Amniotic epithelial cell (primary cell): ENCODE data around the gene RAB3C.

Source experiments
- DNase-seq: peaks from one replicate; pipeline ENCODE4 v3.0.0-alpha.2; 2010; ENCODE audit warnings: low read depth

RAB3C gene

DNA sequence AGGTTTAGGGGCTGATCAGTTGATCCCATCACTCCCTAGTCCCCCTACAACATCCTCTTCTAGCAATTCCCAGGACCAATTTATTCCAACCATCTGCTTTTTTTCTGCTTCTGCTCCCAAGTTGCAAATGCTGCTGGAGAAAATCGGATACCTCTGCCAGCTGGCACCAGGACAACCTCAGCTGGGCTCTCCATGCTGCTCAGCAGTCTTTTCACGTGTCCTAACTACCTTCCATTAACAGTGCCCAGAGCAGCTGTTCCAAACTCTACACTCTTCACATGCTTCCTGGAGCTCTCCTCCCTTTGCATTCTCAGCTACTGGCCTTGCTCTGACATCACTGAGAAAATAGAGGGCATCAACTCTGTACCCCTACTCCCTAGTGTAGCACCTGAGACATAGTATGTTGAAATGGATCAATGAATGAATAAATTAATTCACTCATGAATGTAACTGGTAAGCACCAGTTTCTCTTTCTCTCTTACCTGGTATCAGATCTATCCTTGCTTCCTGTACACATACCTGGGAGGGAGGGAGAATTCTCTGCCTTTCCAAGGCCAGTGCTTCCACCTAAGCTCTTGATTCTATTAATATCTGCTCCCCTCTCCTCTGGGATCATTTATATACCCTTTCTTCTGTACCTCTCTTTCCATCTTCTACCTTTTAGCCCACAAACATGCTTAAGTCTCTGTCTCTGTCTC lies 191.0 kb downstream of the RAB3C start:
- no peak for DNase-seq

DNA sequence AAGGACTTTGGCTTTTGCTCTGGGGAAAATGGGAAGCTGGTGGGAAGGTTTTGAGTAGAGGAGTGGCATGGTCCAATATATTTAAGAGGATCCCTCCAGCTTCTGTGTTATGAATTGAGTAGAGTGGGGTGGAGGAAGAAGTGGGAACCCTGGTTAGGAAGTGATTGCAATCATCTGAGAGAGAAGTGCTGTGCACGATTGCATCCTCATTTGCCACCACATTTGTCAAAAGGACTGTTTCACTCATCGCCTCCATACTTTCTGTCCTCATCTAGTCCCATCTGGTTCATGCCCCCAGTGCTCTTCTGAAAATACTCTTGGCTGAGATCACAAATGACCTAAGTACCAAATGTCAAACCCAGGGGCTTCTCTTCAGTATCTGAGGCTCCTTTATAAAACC lies 192.1 kb downstream of the RAB3C start:
- DNase-seq = no peak

- DNase-seq = no peak
These were observed 192.9 kb downstream of the RAB3C start for GRCh38 chr5:58775701-58776262.

DNA sequence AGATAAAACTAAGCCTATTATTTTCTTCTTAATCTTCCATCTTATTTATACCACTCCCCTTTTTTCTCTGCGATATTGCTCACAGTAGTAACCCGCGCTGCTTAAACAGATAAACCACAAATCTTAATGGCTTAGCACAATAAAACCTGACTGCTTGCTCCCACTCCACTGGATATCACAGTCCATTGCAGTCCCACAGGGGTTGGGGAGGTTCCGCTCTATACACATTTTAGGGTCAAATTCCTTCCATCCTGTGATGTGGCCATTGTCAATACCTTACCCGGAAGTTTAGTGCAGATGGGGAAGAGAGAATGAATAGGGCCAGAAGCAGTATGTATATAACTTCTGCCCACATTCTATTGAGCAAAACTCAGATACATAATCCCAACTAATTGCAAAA lies 193.7 kb downstream of the RAB3C start:
- no peak for DNase-seq

- DNase-seq = no peak
These were observed 196.0 kb downstream of the RAB3C start for GRCh38 chr5:58778888-58779287.

GRCh38 chr5:58786035-58786434 lies 203.2 kb downstream of the RAB3C start:
- no peak for DNase-seq

DNA sequence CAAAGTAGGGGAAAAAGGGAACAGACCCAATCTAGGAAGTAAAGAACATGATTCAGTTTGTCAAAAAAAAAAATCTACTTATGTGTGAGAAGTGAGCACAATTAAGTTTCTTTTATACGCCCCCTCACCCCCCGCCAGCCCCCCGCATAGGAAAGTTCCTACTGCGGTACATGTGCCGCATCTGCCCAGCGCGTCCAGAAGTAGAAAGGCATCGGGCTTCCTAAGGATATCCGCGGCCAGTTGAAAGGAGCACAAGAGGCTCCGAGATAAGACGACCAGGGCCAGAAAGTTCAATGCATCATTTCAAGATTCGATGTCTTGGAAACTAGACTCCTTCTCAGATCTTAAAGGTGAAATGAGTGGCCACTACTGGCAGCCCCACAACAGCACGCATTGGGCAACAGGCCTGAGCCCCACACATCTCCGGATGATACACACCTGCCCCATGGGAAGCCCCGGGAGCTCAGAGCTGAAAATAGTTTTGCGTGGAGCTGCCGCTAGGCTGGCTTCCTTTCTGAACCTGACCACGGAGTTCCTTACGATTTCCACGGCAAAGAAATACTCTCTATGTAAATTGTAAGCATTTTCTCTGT lies 203.9 kb downstream of the RAB3C start:
- no peak for DNase-seq

DNA sequence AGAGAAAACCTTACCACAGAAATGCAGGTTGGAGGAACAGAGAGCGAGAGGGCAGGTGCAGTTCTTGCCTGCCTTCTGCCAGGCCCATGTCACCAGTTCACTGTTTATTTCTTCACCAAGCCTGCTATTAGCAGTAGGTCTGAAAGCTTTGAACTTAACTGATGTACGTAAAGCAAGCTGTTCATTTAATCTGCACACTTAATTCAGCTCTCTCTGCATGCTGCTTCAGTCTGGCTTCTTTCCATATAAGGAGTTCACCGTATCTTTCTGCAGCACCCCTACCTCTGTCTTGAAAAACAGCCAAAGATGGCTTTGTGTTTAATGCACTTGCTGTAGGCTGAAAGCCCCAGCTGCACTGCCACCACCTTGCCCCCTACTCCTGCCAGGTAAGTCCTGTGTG lies 205.1 kb downstream of the RAB3C start:
- DNase-seq = no peak

- no peak for DNase-seq
These were observed 211.2 kb downstream of the RAB3C start for GRCh38 chr5:58793888-58794657.

DNA sequence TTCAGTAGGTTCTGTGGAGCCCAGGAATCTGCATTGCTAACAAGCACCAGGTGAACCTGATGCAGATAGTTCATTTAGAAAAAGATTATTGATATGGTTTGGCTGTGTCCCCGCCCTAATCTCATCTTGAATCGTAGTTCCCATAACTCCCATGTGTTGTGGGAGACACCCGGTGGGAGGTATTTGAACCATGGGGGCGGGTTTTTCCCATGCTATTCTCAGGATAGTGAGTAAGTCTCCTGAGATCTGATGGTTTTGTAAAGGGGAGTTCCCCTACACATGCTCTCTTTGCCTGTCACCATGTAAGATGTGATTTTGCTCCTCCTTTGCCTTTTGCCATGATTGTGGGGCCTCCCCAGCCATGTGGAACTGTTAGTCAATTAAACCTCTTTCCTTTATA lies 212.0 kb downstream of the RAB3C start:
- peak; percentile 1 for DNase-seq

DNA sequence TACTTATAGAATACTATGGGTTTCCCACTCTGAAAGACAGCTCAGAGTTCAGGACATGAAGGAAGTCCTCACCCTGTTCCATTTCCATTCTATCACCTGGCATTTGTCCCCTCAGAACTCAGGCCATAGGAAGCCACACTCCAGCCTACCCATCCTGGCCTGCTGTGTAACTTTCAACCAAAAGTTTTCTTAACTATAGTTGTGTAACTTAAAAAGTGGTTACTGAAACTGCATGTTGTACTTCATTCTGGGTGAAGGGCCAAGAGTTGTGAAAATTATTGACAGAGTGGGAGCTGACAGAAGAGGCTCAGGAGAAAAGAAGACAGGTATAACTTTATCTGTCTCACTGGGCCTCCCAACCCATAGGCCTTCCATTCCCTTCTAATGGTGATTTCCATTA lies 212.5 kb downstream of the RAB3C start:
- no peak for DNase-seq

- no peak for DNase-seq
These were observed 214.1 kb downstream of the RAB3C start for GRCh38 chr5:58797021-58797420.

GRCh38 chr5:58800356-58800755 lies 217.5 kb downstream of the RAB3C start:
- DNase-seq = no peak

DNA sequence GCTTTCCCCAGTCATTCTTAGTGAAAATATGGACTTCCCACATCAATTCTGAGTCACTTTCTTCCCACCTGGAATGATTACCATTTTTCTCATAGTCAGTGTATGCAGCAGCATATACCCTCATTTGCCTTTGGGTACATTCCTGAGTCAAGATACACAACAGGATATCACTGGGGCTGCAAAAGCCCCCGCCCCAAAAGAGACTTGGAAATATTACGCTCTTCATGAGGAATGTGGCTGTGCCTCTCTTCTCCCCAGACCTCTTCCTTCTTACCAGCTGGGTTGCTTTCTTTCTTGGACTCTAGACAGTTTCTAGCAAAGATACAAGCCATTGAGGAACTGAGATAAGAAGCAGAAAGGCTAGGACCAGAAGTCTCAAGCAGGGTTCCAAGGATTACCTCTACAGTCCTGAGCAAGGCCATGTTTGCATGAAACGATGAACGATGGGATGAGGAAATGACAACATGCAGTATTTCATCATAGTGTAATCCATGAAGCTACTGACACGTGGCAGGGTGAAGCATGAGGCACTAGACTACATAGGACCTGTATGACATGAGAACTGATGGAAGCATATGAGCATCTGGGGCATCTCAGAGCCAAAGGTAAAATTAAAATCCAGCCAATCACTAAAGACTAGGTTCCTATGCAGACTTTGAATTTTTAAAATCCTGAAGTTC lies 218.1 kb downstream of the RAB3C start:
- DNase-seq = peak; percentile 3

DNA sequence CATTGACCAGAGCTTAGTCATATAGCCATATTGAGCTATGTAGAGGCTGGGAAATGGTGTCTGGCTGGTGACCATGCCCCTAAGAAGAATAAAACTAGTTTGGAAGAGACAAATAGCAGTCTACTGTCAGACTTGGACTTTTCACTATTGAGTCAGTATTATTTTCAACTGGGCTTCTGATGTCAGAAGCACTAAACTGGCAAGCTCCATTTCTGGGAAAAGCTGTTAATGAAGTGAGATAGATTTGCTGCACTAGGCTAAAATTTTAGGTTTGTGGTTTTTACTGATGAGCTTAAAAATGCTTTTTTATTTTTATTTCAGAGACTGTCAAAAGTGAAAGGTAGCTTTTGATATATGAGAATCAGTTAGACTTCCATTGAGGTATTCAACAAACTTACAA lies 220.2 kb downstream of the RAB3C start:
- DNase-seq = no peak

DNA sequence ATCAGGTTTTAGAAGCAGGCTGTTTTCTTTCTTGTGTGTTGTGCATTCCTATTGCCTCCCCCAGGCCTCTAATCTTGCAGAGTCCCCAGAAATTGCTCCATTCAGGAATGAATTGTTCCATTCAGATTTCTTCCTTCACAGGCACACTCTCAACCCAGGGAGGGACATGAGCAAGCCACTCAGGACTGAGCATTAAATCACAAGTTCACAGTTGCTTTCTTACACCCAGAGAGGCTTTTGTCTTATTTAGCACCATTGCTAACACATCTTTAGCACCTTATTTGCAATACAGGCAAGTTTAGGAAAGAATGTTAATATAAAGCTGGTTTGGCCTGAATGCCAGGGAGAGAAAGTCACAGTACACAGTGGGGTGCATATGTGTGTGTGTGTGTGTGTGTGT lies 221.4 kb downstream of the RAB3C start:
- DNase-seq = no peak

- no peak for DNase-seq
These were observed 227.2 kb downstream of the RAB3C start for GRCh38 chr5:58810086-58810485.

GRCh38 chr5:58813855-58814254 lies 231.0 kb downstream of the RAB3C start:
- DNase-seq = no peak

- no peak for DNase-seq
These were observed 233.4 kb downstream of the RAB3C start for GRCh38 chr5:58816181-58816731.

DNA sequence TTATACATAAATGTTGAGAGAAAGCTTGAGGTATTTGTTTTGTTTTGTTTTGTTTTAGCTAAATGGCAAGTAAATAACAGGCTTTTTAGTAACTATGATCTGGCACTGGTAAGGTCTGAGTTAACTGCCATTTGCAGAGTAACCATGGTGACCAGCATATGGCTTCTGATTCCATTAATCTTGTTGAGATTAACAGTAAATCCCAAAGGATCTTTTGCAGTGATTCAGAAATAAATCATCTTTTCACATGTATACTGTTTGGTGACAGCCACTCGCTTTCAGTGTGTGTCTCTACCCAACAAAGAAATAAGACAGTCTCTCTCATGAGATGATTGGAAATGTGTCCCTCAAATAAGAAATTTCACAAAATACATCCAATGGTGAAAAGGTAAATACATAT lies 235.6 kb downstream of the RAB3C start:
- no peak for DNase-seq

- DNase-seq = peak; percentile 2
These were observed 242.6 kb downstream of the RAB3C start for GRCh38 chr5:58825441-58825840.

- DNase-seq = no peak
These were observed 243.0 kb downstream of the RAB3C start for GRCh38 chr5:58825899-58826298.
